ENCODE data around the gene ADAMTSL1.
"Not testable (repeated sequence)": the region's sequence is repeated elsewhere in the genome, so short reads cannot be mapped to it uniquely, and the experiment has no call there.

Gene ADAMTSL1

DNA sequence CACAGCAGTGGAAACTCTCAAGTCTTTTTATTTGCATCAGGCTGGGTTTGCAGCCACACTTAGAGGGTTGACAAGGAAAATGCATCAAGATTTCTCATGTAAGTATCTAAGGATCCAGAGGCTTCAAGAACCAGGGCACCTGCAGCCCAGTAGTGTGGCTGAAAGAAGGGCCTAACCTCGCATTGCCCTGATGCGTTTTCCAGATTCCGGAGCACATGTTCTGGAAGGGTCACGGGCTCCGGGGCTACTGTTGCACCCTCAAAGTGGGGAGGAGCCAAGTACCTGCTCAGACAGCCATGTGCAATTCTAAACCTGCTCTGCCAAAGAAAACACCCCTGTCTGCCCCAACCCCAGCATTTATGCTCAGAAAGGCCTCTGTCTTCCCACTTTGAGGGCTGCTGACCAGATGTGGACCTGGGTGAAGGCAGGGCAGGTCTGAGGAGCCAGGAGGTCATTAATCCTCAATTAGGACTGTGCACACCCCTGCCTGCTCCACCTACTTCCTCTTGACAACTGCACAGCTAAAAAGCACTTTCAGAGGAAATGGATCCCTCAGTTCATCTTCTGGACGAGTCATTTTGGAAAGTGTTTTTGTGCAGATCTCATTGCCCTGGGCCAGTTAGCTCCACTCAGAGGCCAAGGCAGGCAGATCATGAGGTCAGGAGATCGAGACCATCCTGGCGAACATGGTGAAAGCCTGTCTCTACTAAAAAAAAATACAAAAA lies 448.4 kb downstream of the ADAMTSL1 start:
- TF ChIP-seq, protein P1, sequence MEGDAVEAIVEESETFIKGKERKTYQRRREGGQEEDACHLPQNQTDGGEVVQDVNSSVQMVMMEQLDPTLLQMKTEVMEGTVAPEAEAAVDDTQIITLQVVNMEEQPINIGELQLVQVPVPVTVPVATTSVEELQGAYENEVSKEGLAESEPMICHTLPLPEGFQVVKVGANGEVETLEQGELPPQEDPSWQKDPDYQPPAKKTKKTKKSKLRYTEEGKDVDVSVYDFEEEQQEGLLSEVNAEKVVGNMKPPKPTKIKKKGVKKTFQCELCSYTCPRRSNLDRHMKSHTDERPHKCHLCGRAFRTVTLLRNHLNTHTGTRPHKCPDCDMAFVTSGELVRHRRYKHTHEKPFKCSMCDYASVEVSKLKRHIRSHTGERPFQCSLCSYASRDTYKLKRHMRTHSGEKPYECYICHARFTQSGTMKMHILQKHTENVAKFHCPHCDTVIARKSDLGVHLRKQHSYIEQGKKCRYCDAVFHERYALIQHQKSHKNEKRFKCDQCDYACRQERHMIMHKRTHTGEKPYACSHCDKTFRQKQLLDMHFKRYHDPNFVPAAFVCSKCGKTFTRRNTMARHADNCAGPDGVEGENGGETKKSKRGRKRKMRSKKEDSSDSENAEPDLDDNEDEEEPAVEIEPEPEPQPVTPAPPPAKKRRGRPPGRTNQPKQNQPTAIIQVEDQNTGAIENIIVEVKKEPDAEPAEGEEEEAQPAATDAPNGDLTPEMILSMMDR (IDR thresholded peaks at IDR 0.05; ENCODE audit: low read depth, low read length) = no peak
- no peak overlapping the region for H3K4me3 ChIP-seq (replicated peaks in 1 of 2; ENCODE audit: low read depth in 2 of 2, low read length in 2 of 2)
- no peak for DNase-seq (ENCODE audit: low read depth in 2 of 2)

DNA sequence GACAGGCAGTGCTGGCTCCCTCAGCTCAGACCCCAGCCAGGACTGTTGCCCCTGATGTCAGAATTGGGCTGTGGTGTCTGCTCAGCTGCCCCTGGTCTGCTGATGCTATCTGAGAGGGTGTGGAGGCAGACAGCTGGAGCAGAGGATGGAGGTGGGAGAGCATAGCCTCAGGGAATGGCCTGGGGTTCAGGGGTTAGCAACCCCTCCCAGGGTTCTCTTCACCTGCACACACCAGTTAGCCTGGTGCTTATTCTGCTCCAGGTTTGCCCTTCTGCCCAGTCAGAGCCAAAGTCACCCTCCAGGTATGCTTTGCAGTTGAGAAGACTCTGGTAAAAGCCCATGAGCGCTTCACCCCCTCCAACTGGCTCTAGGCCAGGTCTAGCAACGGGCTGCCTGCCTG lies 449.2 kb downstream of the ADAMTSL1 start:
- no peak for DNase-seq (ENCODE audit: low read depth in 2 of 2)
- TF ChIP-seq, protein P1 (IDR thresholded peaks at IDR 0.05; ENCODE audit: low read depth, low read length) = no peak
- no peak overlapping the region for H3K4me3 ChIP-seq (replicated peaks in 1 of 2; ENCODE audit: low read depth in 2 of 2, low read length in 2 of 2)

DNA sequence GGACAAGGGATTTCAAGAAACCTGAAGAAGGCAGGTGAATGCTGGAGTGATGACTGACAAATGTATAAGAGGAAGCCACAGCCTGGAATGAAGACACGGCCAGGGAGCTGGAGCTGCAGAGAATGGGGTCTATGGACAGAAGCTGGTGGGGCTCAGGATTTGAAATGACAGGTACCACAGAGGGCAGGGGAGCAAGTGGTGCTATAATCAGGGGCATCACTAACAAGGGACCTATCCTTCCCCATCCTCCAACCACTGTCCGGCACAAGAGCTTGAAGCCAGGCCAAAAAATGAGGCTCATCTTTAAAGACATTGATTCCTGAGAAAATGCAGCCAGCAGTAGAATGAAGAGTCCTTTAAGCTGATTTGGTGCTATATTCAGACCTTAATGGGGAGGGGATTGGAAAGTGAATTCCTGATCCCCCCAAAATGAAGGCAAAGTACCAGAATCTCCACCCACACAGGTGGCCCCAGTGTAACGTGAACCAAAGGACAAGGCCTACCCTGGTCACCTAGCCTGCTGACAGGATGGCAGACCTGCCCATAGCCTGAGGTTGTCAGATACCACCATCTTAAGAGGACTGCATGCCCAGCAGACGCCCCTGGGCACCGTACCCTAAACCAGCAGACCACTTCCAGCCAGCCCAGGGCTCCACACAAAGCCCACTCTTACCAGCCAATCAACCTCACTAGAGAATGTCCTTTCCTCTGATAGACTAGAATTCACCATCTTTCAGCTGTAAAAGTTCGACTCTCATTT lies 449.9 kb downstream of the ADAMTSL1 start:
- DNase-seq (ENCODE audit: low read depth in 2 of 2) = no peak
- TF ChIP-seq, protein P1 (IDR thresholded peaks at IDR 0.05; ENCODE audit: low read depth, low read length) = no peak
- H3K4me3 ChIP-seq (replicated peaks in 1 of 2; ENCODE audit: low read depth in 2 of 2, low read length in 2 of 2) = no peak overlapping the region

DNA sequence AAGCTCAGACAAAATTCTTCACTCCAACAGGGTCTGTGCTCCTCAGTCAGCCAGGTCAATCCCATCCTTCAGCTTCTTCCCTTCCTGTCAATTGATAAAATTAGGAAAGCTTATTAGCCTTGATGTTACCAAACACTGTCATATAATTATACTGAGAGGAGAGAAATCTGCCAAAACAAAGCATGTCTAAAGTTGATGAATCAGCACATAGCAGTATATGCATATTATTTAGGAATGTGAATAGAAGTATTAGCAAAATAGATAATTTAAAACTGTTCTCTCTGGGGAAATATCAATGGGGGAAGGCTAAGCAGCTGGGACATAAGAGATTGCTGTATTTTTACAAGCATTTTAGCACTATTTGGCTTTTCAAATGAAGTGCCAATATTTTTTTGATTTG lies 451.9 kb downstream of the ADAMTSL1 start:
- TF ChIP-seq, protein P1 (IDR thresholded peaks at IDR 0.05; ENCODE audit: low read depth, low read length) = no peak
- H3K4me3 ChIP-seq (replicated peaks in 1 of 2; ENCODE audit: low read depth in 2 of 2, low read length in 2 of 2) = no peak overlapping the region
- no peak for DNase-seq (ENCODE audit: low read depth in 2 of 2)

DNA sequence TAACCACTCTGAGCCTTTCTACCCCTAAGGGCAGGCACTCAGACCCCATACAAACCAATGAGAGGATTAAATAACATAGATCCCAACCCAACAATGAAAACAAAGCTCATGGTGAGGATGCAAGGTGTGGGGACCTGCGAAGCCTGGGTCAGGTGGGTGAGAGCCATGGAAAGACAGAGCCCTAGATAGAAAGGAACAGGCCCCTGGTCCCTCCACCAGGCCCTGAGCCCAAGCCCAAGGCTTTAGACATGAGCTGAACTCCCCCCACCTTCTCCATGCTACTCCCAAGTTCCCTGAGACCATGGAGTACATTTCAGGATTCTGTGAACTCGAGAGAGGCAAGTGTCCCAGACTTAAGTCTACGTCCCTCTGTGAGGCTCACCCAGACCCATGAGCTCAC lies 452.6 kb downstream of the ADAMTSL1 start:
- H3K4me3 ChIP-seq (replicated peaks in 1 of 2; ENCODE audit: low read depth in 2 of 2, low read length in 2 of 2) = no peak overlapping the region
- DNase-seq (ENCODE audit: low read depth in 2 of 2) = no peak
- TF ChIP-seq, protein P1 (IDR thresholded peaks at IDR 0.05; ENCODE audit: low read depth, low read length) = no peak

DNA sequence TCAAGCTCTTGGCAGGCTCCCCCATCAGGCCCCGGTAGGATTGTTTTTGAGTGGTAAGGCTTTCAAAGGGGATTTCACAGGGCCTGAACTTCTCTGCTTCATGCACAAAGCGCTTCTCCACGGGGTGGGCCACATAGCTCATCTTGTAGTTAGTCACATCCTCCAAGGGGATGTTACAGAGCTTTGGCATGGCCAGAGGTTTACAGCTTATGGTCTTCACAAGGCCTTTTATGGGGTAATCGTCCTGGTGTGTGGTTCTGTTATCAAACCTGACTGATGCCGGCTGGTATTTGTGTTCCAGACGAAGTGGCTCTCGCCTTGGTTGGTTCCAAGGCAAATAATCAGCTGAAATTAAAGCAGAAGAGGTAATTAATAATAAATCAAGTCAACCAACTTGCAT lies 454.8 kb downstream of the ADAMTSL1 start:
- no peak overlapping the region for H3K4me3 ChIP-seq (replicated peaks in 1 of 2; ENCODE audit: low read depth in 2 of 2, low read length in 2 of 2)
- peak; percentile 42 to 86 for DNase-seq (ENCODE audit: low read depth in 2 of 2)
- TF ChIP-seq, protein P1 (IDR thresholded peaks at IDR 0.05; ENCODE audit: low read depth, low read length) = no peak

DNA sequence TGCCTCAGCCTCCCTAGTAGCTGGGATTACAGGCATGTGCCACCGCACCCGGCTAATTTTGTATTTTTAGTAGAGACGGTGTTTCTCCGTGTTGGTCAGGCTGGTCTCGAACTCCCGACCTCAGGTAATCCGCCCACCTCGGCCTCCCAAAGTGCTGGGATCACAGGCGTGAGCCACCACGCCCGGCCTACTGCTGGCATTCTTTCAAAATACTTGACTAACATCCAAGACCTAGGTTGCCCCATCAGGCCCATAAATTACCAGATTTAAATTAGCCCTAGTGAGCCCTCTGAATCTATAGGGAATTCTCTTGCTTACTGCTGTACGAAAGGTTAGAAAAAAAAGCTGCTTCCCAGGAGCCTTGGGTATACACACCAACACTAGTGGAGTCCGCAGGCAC lies 456.7 kb downstream of the ADAMTSL1 start:
- not testable (repeated sequence) for DNase-seq (ENCODE audit: low read depth in 2 of 2); H3K4me3 ChIP-seq (replicated peaks in 1 of 2; ENCODE audit: low read depth in 2 of 2, low read length in 2 of 2)
